ENCODE results near the gene ATF6B.
A peak's percentile ranks its signal among the peaks of the same experiment; 100 is the strongest.
"Not testable (repeated sequence)": the region's sequence is repeated elsewhere in the genome, so short reads cannot be mapped to it uniquely, and the experiment has no call there.

The ATF6B gene

DNA sequence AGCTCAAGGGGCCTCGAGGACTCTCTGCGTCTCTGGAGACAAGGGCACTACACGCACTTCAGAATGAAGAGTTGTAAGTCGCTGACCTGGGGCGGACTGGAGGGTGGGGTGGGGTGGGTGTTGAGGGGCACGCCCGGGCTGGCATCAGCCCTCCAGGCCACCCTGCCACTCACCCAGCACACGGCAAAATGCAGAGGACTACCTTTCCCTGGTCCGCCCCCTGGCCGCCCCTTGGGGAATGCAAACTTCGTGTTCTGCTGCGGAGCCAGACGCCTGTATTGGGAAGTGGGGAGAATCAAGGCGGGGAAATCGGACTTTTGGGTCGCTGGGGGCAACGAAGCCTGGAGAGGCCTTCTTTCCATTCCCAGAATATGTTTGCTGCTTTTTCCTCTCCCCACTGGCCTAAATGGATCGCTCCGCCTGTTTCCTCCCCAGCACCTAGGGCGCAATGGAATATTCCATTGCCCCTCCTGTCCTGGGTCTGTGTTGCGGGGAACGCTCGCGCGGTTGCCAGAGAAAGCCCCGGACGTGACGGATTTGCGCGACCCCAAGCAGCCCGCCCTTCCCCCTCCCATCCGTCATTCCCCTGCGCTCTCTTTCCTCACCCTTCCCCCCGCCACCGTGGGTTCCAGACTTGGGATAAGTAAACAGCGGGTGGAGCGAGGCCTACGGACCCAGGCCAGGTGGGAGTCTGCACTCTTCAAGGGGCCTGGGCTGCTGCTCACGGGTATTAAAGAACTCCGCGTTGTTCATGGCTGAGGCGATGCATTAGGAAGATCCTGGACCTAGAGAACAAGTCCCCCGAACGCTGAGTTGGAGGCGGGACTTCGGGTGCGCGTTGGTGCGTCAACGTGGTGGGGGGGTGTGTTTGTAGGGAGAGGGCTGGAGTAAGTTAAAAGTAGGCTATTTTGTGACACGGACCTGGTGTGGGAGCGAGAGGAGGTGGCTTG lies 25.8 kb upstream of the ATF6B start, which contains the start of gene PPT2:
PPT2 (plus strand) TSS at position 578 of the 950 bp plus-strand sequence. CDS start 454 bp downstream, outside the sequence.
- peak; percentile 20 for DNase-seq

DNA sequence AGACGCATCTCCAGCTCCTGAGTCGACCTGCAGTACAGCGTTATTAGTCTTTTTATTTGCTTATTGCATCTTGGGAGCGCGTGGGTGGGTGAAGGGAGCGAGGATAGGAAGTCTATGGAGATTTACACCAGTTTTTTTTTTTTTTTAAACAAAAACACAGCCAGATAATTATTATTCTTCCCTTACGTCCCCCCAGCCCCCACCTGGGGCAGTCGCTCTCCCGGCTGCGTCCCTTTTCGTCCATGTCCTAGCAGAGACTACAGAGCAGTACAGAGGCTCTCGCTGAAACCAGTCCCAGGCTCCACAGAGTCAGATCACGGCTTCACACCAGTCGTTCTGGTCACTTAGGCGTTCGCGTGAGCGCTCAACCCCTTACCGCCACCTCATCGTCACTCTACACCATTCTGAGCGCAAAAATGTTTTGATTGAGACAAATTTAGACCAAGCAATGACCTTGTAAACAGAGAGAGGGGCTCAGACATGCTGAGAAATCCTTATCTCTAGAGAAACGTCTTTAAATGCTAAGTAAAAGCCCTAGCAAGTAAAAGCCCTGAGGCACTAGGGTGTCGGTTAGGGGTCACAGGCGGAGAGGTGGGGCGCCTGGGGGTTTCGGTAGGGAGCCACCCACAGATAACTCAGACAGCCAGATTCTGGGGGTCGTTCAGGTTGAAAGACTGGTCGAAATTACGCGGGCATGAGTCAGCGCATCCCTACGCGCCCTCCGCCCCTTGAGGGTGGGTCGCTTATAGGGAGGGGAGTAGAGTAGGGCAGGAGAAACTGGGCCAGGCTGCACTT lies 24.9 kb upstream of the ATF6B start:
- DNase-seq, result no peak

DNA sequence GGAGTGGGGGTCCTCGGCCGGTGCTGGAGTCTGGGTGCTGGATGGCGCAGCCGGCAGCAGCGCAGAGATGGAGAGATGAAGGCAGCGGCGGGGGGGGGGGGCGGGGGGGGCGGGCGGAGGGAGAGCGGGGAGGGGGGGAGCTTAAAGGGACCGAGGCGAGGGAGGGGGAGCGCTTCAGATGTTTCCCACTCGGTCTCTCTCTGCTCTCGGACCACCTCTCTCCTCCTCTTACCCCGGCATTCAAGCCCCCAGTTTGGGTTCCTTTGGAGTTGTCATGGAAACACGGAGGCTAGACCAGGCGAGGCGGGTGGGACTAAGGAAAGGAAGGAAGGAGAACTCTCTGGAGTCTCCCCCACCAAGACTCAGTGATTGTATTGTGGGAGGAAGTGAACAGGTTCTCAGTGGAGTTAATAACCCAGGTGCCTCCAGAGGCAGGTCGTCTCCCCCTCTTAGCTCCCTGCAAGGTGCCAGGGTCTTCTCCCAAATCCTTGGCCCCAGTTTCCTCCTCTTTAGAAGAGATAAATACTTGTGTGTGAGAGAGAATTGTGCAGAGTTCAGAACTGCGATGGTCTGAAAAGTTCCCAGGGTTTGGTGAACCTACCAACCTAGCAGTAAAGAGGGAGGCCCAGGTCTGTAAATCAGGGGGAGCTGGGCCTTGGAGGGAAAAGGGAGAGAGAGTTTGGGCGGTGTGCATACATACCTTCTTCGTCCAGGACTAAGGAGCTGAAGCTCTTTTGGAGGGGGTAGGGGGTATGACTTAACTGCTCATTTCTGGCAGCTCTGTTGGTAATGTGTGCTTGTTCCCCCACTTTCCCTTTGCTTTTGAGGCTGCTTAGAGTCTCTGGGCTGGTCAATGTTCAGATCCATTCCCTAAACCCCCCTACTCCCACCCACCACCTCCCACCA lies 24.1 kb upstream of the ATF6B start, which contains the start of gene PRRT1:
PRRT1 (minus strand) TSS at position 77 of the 906 bp plus-strand sequence. CDS start 112 bp downstream, outside the sequence.
- no peak for DNase-seq

- no peak for DNase-seq
Observed at GRCh38 chr6:32151181-32151862, 23.3 kb upstream of the ATF6B start.

GRCh38 chr6:32149932-32150870 lies 22.2 kb upstream of the ATF6B start:
- no peak for DNase-seq

- DNase-seq, result no peak
Observed at GRCh38 chr6:32149092-32149755, 21.2 kb upstream of the ATF6B start.

DNA sequence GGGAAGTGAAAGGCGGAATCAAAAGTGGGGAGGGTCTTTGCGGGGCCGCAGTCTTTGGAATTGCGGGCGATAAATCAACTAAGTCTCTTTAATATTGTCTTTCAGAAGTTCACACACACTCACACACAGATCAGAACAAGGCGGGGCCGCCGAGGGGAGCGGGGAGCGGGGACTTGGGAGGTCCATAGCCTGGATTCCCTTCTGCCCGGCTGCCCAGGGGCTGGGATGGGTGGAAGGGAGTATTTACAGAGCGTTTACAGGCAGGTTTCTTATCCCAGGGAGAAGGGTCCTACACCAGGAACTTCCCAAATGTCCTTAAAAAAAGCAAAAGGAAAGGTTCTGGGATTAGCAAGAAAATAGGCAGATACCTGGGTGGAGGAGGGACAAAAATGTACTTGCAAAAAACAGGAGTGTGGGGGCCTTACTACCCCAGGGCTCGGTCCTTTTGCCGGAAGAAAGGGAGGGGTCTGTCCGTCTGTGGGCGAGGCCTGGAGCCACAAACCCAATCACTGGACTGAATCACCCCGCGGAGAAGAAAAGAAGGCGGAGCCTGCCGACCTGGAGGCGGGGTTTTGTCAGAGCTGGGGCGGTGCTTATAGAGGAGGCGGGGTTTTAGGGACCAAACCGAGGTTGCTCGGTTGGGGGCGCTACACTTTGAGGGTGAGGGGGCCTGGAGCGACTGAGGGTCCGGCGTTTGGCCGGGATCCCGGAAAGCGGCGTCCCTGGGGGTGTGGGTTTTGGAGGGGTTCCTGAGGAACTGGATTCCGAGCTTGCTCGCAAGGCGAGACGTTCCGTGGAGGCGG lies 20.4 kb upstream of the ATF6B start:
- DNase-seq, result no peak

- DNase-seq, result no peak
Observed at GRCh38 chr6:32147401-32148132, 19.5 kb upstream of the ATF6B start.

DNA sequence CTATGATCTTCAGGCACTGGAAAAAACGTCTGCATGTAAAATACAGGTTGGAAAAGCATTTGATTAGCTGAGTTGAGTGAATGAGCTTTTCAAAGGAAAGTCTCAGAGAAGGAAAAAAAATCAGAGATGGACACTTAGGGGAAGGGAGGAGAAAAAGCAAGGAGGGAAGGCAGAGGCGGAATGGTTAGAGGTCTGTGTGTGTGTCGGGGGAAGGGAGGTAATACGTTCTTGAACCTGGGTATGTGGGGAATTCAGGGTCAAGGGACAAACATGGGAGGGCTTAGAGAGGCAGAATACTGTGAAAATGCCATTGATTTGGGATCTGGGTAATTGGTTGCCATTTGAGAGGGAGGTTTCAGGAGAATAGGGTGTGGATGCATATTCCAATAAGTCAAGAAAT lies 18.6 kb upstream of the ATF6B start:
- DNase-seq, result no peak

GRCh38 chr6:32146287-32146686 lies 18.2 kb upstream of the ATF6B start:
- DNase-seq, result no peak

DNA sequence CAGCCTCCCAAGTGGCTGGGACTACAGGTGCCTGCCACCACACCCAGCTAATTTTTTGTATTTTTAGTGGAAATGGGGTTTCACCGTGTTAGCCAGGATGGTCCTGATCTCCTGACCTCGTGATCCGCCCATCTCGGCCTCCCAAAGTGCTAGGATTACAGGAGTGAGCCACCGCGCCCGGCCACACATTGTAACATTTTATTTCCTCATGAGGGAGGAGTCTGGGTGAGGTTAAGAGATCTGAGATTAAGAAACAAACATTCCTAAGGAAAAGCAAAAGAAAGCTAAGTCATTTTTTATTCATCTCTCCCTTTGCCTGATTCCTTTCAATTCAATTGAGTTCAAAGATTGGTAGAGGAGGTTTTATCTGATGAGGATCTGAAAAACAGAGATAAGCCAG lies 16.2 kb upstream of the ATF6B start:
- DNase-seq, result not testable (repeated sequence)

- DNase-seq, result no peak
Observed at GRCh38 chr6:32140420-32141046, 12.5 kb upstream of the ATF6B start.

- DNase-seq, result no peak
Observed at GRCh38 chr6:32139590-32139989, 11.5 kb upstream of the ATF6B start.

- no peak for DNase-seq
Observed at GRCh38 chr6:32137454-32137853, 9.4 kb upstream of the ATF6B start.

GRCh38 chr6:32133786-32134185 lies 5.7 kb upstream of the ATF6B start:
- no peak for DNase-seq

- DNase-seq, result no peak
Observed at GRCh38 chr6:32132110-32132509, 4.1 kb upstream of the ATF6B start.

DNA sequence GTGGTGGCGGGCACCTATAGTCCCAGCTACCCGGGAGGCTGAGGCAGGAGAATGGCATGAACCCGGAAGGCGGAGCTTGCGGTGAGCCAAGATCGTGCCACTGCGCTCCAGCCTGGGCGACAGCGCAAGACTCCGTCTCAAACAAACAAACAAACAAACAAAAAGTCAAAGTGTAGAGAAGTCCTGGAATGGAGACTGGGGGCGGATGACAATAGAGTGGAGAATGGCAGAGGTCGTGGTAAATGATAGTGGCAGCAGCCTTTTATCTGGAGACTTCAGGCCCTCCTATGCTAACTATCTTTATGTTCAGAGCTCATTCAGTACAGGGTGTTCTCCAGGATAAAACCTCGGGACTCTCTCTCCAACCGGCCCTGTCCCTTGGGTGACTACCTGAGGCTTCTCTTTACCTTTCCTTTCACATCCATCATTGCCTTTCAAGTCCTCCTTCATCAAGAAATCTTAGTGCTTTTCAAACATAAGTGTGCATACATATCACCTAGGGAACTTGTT lies 3.4 kb upstream of the ATF6B start:
- DNase-seq, result no peak

Data from NCI-H2107 (cell line).